Measurements from ENCODE around the gene PAQR7.
A peak's percentile ranks its signal among the peaks of the same experiment; 100 is the strongest.

Gene PAQR7

DNA sequence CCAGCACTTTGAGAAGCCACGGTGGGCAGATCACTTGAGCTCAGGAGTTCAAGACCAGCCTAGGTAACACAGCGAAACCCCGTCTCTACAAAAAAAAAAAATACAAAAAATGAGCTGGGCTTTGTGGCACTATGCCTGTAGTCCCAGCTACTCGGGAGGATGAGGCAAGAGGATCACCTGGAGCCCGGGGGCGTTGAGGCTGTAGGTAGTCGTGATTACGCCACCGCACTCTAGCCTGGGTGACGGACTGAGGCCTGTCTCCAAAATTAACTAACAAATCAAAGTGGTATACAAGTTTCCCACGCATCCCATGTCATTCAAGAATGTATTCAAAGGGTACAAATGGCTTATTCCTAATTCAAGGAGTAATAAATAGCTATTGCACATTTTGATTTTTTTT, 18.7 kb downstream of the PAQR7 start:
- Histone ChIP-seq H4K8ac (ENCODE audit: low read length) (no peak overlapping the region), H3K14ac (ENCODE audit: low read length in 2 of 2) (no peak overlapping the region), H4K91ac (ENCODE audit: low read length) (no peak overlapping the region), H3K36me3 (ENCODE audit: control insufficient read depth in 1 of 2, insufficient read depth in 2 of 2, low read depth in 1 of 2, low read length in 2 of 2) (no peaks in the 10 kb centered on the region), H2BK12ac (ENCODE audit: low read length in 2 of 2) (no peak overlapping the region), H3K4me1 (ENCODE audit: control insufficient read depth, insufficient read depth, low read depth, low read length) (peaks cover 10% of the 10 kb centered on the region), H3K79me1 (replicated peaks; ENCODE audit: low read length, poor library complexity, severe bottlenecking) (peaks cover 10% of the 10 kb centered on the region), H2BK120ac (ENCODE audit: low read depth, low read length) (no peak overlapping the region), H3K4ac (ENCODE audit: low read depth in 1 of 2, low read length in 2 of 2) (no peak overlapping the region), H2AFZ (ENCODE audit: low read depth, low read length) (no peak overlapping the region), H3K9me3 (ENCODE audit: control insufficient read depth, low read length) (no peaks in the 10 kb centered on the region), H3K4me3 (ENCODE audit: insufficient read depth in 1 of 2, low read depth in 1 of 2, low read length in 2 of 2) (no peak overlapping the region), H2BK15ac (ENCODE audit: low read depth, poor library complexity, severe bottlenecking) (no peak overlapping the region), H2BK5ac (ENCODE audit: low read depth, low read length, poor library complexity, severe bottlenecking) (no peak overlapping the region), H3K27me3 (ENCODE audit: control insufficient read depth in 1 of 2, insufficient read depth in 1 of 2, low read length in 2 of 2) (no peaks in the 10 kb centered on the region), H3K9ac (ENCODE audit: low read length) (no peak overlapping the region), H3K23ac (ENCODE audit: low read length in 2 of 2) (no peak overlapping the region), H3K4me2 (ENCODE audit: low read length, poor library complexity, severe bottlenecking) (no peak overlapping the region), H3K18ac (ENCODE audit: low read depth in 1 of 2, low read length in 2 of 2) (no peak overlapping the region), H2AK5ac (ENCODE audit: low read length, severe bottlenecking) (no peak overlapping the region), H3K27ac (ENCODE audit: low read length, poor library complexity, severe bottlenecking) (no peak overlapping the region)
- 95% methylated on average over 10 of the region's 11 CpGs for WGBS
- no peak for DNase-seq

GRCh38 chr1:25854554-25854953, 21.0 kb downstream of the PAQR7 start:
- no peak for DNase-seq
- H4K8ac ChIP-seq (ENCODE audit: low read length) = no peak overlapping the region
- H3K36me3 ChIP-seq (ENCODE audit: control insufficient read depth in 1 of 2, insufficient read depth in 2 of 2, low read depth in 1 of 2, low read length in 2 of 2) = no peaks in the 10 kb centered on the region
- no peak overlapping the region for H3K14ac ChIP-seq (ENCODE audit: low read length in 2 of 2)
- H3K23ac ChIP-seq (ENCODE audit: low read length in 2 of 2) = no peak overlapping the region
- H3K4me3 ChIP-seq (ENCODE audit: insufficient read depth in 1 of 2, low read depth in 1 of 2, low read length in 2 of 2) = no peak overlapping the region
- no peak overlapping the region for H4K91ac ChIP-seq (ENCODE audit: low read length)
- no peaks in the 10 kb centered on the region for H3K27me3 ChIP-seq (ENCODE audit: control insufficient read depth in 1 of 2, insufficient read depth in 1 of 2, low read length in 2 of 2)
- no peak overlapping the region for H3K4ac ChIP-seq (ENCODE audit: low read depth in 1 of 2, low read length in 2 of 2)
- no peaks in the 10 kb centered on the region for H3K9me3 ChIP-seq (ENCODE audit: control insufficient read depth, low read length)
- H2BK120ac ChIP-seq (ENCODE audit: low read depth, low read length) = no peak overlapping the region
- H2AFZ ChIP-seq (ENCODE audit: low read depth, low read length) = no peak overlapping the region
- no peak overlapping the region for H2AK5ac ChIP-seq (ENCODE audit: low read length, severe bottlenecking)
- no peak overlapping the region for H3K4me2 ChIP-seq (ENCODE audit: low read length, poor library complexity, severe bottlenecking)
- peaks cover 6% of the 10 kb centered on the region for H3K4me1 ChIP-seq (ENCODE audit: control insufficient read depth, insufficient read depth, low read depth, low read length)
- no peak overlapping the region for H2BK5ac ChIP-seq (ENCODE audit: low read depth, low read length, poor library complexity, severe bottlenecking)
- no peak overlapping the region for H3K18ac ChIP-seq (ENCODE audit: low read depth in 1 of 2, low read length in 2 of 2)
- WGBS = 98% methylated on average over 2 of the region's 2 CpGs
- H2BK15ac ChIP-seq (ENCODE audit: low read depth, poor library complexity, severe bottlenecking) = no peak overlapping the region
- H3K79me1 ChIP-seq (replicated peaks; ENCODE audit: low read length, poor library complexity, severe bottlenecking) = peaks cover 10% of the 10 kb centered on the region
- H3K9ac ChIP-seq (ENCODE audit: low read length) = no peak overlapping the region
- no peak overlapping the region for H2BK12ac ChIP-seq (ENCODE audit: low read length in 2 of 2)
- no peak overlapping the region for H3K27ac ChIP-seq (ENCODE audit: low read length, poor library complexity, severe bottlenecking)

GRCh38 chr1:25848531-25848930, 27.0 kb downstream of the PAQR7 start:
- H2AK5ac ChIP-seq (ENCODE audit: low read length, severe bottlenecking) = no peak overlapping the region
- no peaks in the 10 kb centered on the region for H3K9me3 ChIP-seq (ENCODE audit: control insufficient read depth, low read length)
- no peak overlapping the region for H2BK15ac ChIP-seq (ENCODE audit: low read depth, poor library complexity, severe bottlenecking)
- no peak overlapping the region for H2AFZ ChIP-seq (ENCODE audit: low read depth, low read length)
- H3K36me3 ChIP-seq (ENCODE audit: control insufficient read depth in 1 of 2, insufficient read depth in 2 of 2, low read depth in 1 of 2, low read length in 2 of 2) = no peaks in the 10 kb centered on the region
- no peak overlapping the region for H3K18ac ChIP-seq (ENCODE audit: low read depth in 1 of 2, low read length in 2 of 2)
- H2BK5ac ChIP-seq (ENCODE audit: low read depth, low read length, poor library complexity, severe bottlenecking) = no peak overlapping the region
- H4K91ac ChIP-seq (ENCODE audit: low read length) = no peak overlapping the region
- H3K4ac ChIP-seq (ENCODE audit: low read depth in 1 of 2, low read length in 2 of 2) = no peak overlapping the region
- H3K4me2 ChIP-seq (ENCODE audit: low read length, poor library complexity, severe bottlenecking) = no peak overlapping the region
- no peak overlapping the region for H3K14ac ChIP-seq (ENCODE audit: low read length in 2 of 2)
- H3K9ac ChIP-seq (ENCODE audit: low read length) = no peak overlapping the region
- DNase-seq = no peak
- no peak overlapping the region for H2BK120ac ChIP-seq (ENCODE audit: low read depth, low read length)
- H4K8ac ChIP-seq (ENCODE audit: low read length) = peak overlapping the region; percentile 72
- H3K4me3 ChIP-seq (ENCODE audit: insufficient read depth in 1 of 2, low read depth in 1 of 2, low read length in 2 of 2) = no peak overlapping the region
- no peak overlapping the region for H2BK12ac ChIP-seq (ENCODE audit: low read length in 2 of 2)
- peaks cover 15% of the 10 kb centered on the region for H3K79me1 ChIP-seq (replicated peaks; ENCODE audit: low read length, poor library complexity, severe bottlenecking)
- H3K27ac ChIP-seq (ENCODE audit: low read length, poor library complexity, severe bottlenecking) = no peak overlapping the region
- no peaks in the 10 kb centered on the region for H3K27me3 ChIP-seq (ENCODE audit: control insufficient read depth in 1 of 2, insufficient read depth in 1 of 2, low read length in 2 of 2)
- WGBS = 75% methylated on average over 1 of the region's 1 CpG
- no peak overlapping the region for H3K23ac ChIP-seq (ENCODE audit: low read length in 2 of 2)
- no peaks in the 10 kb centered on the region for H3K4me1 ChIP-seq (ENCODE audit: control insufficient read depth, insufficient read depth, low read depth, low read length)

GRCh38 chr1:25847929-25848328, 27.6 kb downstream of the PAQR7 start:
- H3K79me1 ChIP-seq (replicated peaks; ENCODE audit: low read length, poor library complexity, severe bottlenecking) = peaks cover 14% of the 10 kb centered on the region
- no peak overlapping the region for H2BK12ac ChIP-seq (ENCODE audit: low read length in 2 of 2)
- WGBS = 81% methylated on average over 4 of the region's 4 CpGs
- no peak overlapping the region for H4K91ac ChIP-seq (ENCODE audit: low read length)
- H2BK120ac ChIP-seq (ENCODE audit: low read depth, low read length) = no peak overlapping the region
- no peaks in the 10 kb centered on the region for H3K4me1 ChIP-seq (ENCODE audit: control insufficient read depth, insufficient read depth, low read depth, low read length)
- no peak overlapping the region for H3K27ac ChIP-seq (ENCODE audit: low read length, poor library complexity, severe bottlenecking)
- no peak overlapping the region for H3K4me2 ChIP-seq (ENCODE audit: low read length, poor library complexity, severe bottlenecking)
- no peak overlapping the region for H3K18ac ChIP-seq (ENCODE audit: low read depth in 1 of 2, low read length in 2 of 2)
- no peak overlapping the region for H3K9ac ChIP-seq (ENCODE audit: low read length)
- H2AFZ ChIP-seq (ENCODE audit: low read depth, low read length) = no peak overlapping the region
- no peak overlapping the region for H3K4ac ChIP-seq (ENCODE audit: low read depth in 1 of 2, low read length in 2 of 2)
- no peak overlapping the region for H2BK15ac ChIP-seq (ENCODE audit: low read depth, poor library complexity, severe bottlenecking)
- no peak overlapping the region for H3K23ac ChIP-seq (ENCODE audit: low read length in 2 of 2)
- no peak overlapping the region for H3K14ac ChIP-seq (ENCODE audit: low read length in 2 of 2)
- H3K27me3 ChIP-seq (ENCODE audit: control insufficient read depth in 1 of 2, insufficient read depth in 1 of 2, low read length in 2 of 2) = no peaks in the 10 kb centered on the region
- DNase-seq = no peak
- no peak overlapping the region for H2BK5ac ChIP-seq (ENCODE audit: low read depth, low read length, poor library complexity, severe bottlenecking)
- H3K4me3 ChIP-seq (ENCODE audit: insufficient read depth in 1 of 2, low read depth in 1 of 2, low read length in 2 of 2) = no peak overlapping the region
- H4K8ac ChIP-seq (ENCODE audit: low read length) = no peak overlapping the region
- no peaks in the 10 kb centered on the region for H3K36me3 ChIP-seq (ENCODE audit: control insufficient read depth in 1 of 2, insufficient read depth in 2 of 2, low read depth in 1 of 2, low read length in 2 of 2)
- no peaks in the 10 kb centered on the region for H3K9me3 ChIP-seq (ENCODE audit: control insufficient read depth, low read length)
- no peak overlapping the region for H2AK5ac ChIP-seq (ENCODE audit: low read length, severe bottlenecking)

Measured in mesenchymal stem cell (in vitro differentiated cells and primary cell).